Measurements from ENCODE around the gene NTRK3. TPM values are rescaled to one million over a fixed set of nuclear protein-coding genes. Genes with fewer than 3 reads are reported as not detected.
A peak's percentile ranks its signal among the peaks of the same experiment; 100 is the strongest.

The NTRK3 gene
- total RNA-seq, 2 donors from 2014 or later: 4.2 to 7.2 TPM

DNA sequence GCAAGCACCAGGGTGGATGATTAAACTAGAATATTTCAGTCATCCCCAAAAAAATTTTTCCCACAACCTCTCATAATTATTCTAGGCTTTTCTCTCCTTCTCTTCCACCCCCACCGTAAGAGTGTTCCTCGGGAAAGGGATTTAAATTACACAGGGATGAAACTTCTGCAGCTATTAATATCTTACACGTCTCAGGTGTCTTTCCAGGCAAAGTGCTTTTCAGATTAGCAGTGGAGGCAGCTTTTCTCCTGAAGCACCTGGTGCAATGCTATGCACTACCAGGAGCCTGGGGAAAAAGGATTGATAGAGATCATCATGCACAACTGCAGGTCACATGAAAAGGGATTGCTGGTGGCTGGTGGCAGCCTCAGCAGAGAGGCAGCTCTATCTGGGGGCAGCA lies 250.4 kb downstream of the NTRK3 start:
- intact Hi-C loops (cut with DNase I): loop anchor here (10.0 kb wide), 1 partner anchor 51 kb away; no protein-coding TSS in a partner anchor
- Histone ChIP-seq H3K4me3 (no peak overlapping the region), H3K27ac (no peak overlapping the region), H3K36me3 (no peaks in the 10 kb centered on the region), H3K4me1 (replicated peaks) (no peaks in the 10 kb centered on the region), H3K27me3 (replicated peaks; ENCODE audit: insufficient read depth) (no peaks in the 10 kb centered on the region), H3K9me3 (no peaks in the 10 kb centered on the region)
- WGBS: 70% methylated on average over 3 of the region's 3 CpGs
- no peak for TF ChIP-seq POLR2A (IDR thresholded peaks at IDR 0.05)
- TF ChIP-seq, protein P1, sequence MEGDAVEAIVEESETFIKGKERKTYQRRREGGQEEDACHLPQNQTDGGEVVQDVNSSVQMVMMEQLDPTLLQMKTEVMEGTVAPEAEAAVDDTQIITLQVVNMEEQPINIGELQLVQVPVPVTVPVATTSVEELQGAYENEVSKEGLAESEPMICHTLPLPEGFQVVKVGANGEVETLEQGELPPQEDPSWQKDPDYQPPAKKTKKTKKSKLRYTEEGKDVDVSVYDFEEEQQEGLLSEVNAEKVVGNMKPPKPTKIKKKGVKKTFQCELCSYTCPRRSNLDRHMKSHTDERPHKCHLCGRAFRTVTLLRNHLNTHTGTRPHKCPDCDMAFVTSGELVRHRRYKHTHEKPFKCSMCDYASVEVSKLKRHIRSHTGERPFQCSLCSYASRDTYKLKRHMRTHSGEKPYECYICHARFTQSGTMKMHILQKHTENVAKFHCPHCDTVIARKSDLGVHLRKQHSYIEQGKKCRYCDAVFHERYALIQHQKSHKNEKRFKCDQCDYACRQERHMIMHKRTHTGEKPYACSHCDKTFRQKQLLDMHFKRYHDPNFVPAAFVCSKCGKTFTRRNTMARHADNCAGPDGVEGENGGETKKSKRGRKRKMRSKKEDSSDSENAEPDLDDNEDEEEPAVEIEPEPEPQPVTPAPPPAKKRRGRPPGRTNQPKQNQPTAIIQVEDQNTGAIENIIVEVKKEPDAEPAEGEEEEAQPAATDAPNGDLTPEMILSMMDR (IDR thresholded peaks at IDR 0.05): no peak
- no peak for TF ChIP-seq POLR2AphosphoS5 (IDR thresholded peaks at IDR 0.05)
- no peak for DNase-seq (ENCODE audit: low spot score)

DNA sequence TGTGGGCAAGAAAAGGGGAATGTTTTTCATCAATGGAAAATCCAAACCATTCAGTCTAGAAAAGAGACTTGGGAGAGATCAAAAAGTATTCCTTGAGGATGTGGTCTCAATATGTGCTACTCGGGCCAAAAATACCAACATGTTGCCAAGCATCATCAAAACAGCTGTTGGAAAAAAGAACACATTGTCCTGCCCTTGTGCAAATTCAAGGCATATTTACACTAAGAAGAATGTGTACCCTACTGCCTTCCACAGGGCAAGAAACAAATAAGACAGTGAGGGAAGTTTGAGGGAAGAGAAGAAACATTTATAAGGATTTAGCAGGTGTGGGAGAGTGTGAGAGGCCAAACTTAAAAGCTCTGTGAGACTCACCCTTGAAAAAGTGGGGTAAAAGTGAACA lies 252.1 kb downstream of the NTRK3 start:
- intact Hi-C loops (cut with DNase I): loop anchor here (10.0 kb wide), 1 partner anchor 50 kb away; no protein-coding TSS in a partner anchor
- H3K36me3 ChIP-seq: no peaks in the 10 kb centered on the region
- peak; percentile 33 for DNase-seq (ENCODE audit: low spot score)
- no peaks in the 10 kb centered on the region for H3K27me3 ChIP-seq (replicated peaks; ENCODE audit: insufficient read depth)
- H3K4me3 ChIP-seq: no peak overlapping the region
- H3K9me3 ChIP-seq: no peaks in the 10 kb centered on the region
- peak; percentile 83 for TF ChIP-seq POLR2AphosphoS5 (IDR thresholded peaks at IDR 0.05)
- no peak for TF ChIP-seq POLR2A (IDR thresholded peaks at IDR 0.05)
- TF ChIP-seq, protein P1 (IDR thresholded peaks at IDR 0.05): no peak
- H3K4me1 ChIP-seq (replicated peaks): no peaks in the 10 kb centered on the region
- 13% methylated on average over 1 of the region's 1 CpG for WGBS
- no peak overlapping the region for H3K27ac ChIP-seq

DNA sequence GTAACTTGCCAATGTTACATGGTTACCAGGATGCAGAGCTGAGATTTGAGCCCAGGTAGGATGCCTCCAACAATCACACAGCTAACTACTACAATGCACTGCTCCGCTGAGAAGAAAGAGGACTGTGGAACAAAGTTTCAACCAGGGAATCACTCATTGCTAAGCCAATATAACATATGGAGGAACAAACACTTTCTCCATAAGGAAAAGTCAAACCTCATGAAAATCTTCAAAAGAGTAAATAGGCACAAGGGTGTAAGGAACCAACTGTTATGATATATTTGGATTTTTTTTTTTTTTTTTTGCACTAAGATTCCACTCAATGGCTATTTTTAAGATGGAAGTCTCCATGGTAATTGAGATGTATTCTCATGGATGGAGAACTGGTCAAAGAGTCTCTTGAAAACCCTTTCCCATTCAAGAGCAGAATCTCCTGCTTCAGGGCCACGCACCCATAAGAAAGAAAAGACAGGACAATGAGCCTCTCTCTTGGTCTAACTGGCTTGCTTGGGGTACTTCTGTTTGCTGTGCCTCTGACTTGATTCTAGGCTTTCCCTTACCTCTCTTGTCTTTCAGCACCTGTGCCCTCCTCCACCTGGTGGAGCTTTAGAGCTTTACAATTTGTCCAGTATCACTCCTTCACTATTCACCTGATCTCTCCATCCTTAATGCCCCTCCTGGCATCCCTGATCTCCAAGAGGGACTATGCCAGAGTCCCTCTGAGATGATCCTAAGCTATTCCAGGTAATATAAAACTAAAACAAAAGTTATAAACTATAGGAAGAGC lies 252.8 kb downstream of the NTRK3 start:
- intact Hi-C loops (cut with DNase I): loop anchor here (10.0 kb wide), 1 partner anchor 49 kb away; no protein-coding TSS in a partner anchor
- no peaks in the 10 kb centered on the region for H3K27me3 ChIP-seq (replicated peaks; ENCODE audit: insufficient read depth)
- no peaks in the 10 kb centered on the region for H3K36me3 ChIP-seq
- WGBS: 98% methylated on average over 2 of the region's 2 CpGs
- H3K27ac ChIP-seq: no peak overlapping the region
- TF ChIP-seq POLR2A (IDR thresholded peaks at IDR 0.05) (no peak), POLR2AphosphoS5 (IDR thresholded peaks at IDR 0.05) (no peak)
- TF ChIP-seq, protein P1 (IDR thresholded peaks at IDR 0.05): no peak
- H3K4me3 ChIP-seq: no peak overlapping the region
- H3K9me3 ChIP-seq: no peaks in the 10 kb centered on the region
- no peaks in the 10 kb centered on the region for H3K4me1 ChIP-seq (replicated peaks)
- no peak for DNase-seq (ENCODE audit: low spot score)

DNA sequence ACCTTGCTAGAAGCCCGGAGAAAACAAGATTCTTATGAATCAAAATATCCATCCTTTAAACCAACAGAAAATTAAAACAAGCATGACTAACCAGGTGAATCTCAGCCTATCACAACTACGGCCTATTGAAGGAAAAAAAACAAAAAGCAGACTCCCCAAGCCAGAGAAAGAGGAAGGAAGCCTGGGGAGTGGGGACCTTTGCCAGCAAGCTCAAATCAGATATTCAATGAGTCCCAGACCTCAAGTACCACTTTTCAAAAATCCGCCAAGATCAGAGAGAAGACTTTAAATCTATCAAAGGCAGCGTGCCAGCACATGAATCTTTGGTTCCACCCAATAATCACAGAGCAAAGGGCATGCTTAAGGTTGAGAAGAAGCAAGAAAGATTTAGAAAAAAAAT lies 253.8 kb downstream of the NTRK3 start:
- intact Hi-C loops (cut with DNase I): loop anchor here (10.0 kb wide), 1 partner anchor 48 kb away; no protein-coding TSS in a partner anchor
- 55% methylated on average over 4 of the region's 4 CpGs for WGBS
- Histone ChIP-seq H3K4me3 (no peak overlapping the region), H3K27ac (no peak overlapping the region), H3K27me3 (replicated peaks; ENCODE audit: insufficient read depth) (no peaks in the 10 kb centered on the region), H3K4me1 (replicated peaks) (no peaks in the 10 kb centered on the region), H3K36me3 (no peaks in the 10 kb centered on the region), H3K9me3 (no peaks in the 10 kb centered on the region)
- TF ChIP-seq POLR2AphosphoS5 (IDR thresholded peaks at IDR 0.05) (no peak), POLR2A (IDR thresholded peaks at IDR 0.05) (no peak)
- TF ChIP-seq, protein P1 (IDR thresholded peaks at IDR 0.05): no peak
- DNase-seq (ENCODE audit: low spot score): no peak

DNA sequence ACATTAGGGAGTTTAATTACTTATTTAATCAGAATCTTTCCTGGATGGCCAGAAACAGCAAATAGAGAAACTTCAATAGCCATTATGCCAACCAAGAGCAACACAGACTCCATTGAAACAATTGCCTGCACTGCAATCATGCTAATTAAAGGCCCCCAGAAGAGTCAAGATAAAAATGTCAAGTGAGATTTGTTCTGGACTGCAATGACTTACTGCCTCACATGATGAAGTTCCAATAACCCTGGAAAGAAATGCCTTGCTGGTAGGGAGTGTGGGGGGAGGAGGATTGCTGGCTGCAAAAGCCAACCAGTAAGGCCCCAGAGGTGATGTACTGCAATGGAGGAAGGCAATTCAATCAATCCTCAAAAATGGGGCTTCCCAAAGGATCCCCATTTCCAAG lies 257.9 kb downstream of the NTRK3 start:
- no peak for DNase-seq (ENCODE audit: low spot score)

More for the DNA sequence above, 257.9 kb downstream of the NTRK3 start:
- no peak overlapping the region for H3K4me3 ChIP-seq
- H3K4me1 ChIP-seq (replicated peaks): no peaks in the 10 kb centered on the region
- intact Hi-C loops (cut with DNase I): no loop called here
- H3K27ac ChIP-seq: no peak overlapping the region
- no peaks in the 10 kb centered on the region for H3K36me3 ChIP-seq
- no peaks in the 10 kb centered on the region for H3K27me3 ChIP-seq (replicated peaks; ENCODE audit: insufficient read depth)
- TF ChIP-seq, protein P1 (IDR thresholded peaks at IDR 0.05): no peak
- no peak for TF ChIP-seq POLR2AphosphoS5 (IDR thresholded peaks at IDR 0.05)
- no peak for TF ChIP-seq POLR2A (IDR thresholded peaks at IDR 0.05)
- no peaks in the 10 kb centered on the region for H3K9me3 ChIP-seq

Data from prostate gland (tissue), 2 donors.